Stimulated activated CD8-positive, alpha-beta memory T cell treated with anti-CD3 and anti-CD28 coated beads, Interleukin-2, amount 100 ng/mL, for 48 hours (primary cell): ENCODE measurements around the gene GRB7.
A peak's percentile ranks its signal among the peaks of the same experiment; 100 is the strongest.
"Not testable (repeated sequence)": the region's sequence is repeated elsewhere in the genome, so short reads cannot be mapped to it uniquely, and the experiment has no call there.

Experiments
- DNase-seq, 2 donors: peaks; one replicate each; pipeline ENCODE4 v3.0.0-alpha.2; 2020; ENCODE audit warnings: low read depth in 2 of 2

Gene GRB7

GRCh38 chr17:39709319-39709997 lies 28.3 kb upstream of the GRB7 start:
- DNase-seq = no peak

GRCh38 chr17:39709998-39710964 lies 27.5 kb upstream of the GRB7 start:
- DNase-seq = no peak

- not testable (repeated sequence) for DNase-seq
Measured at GRCh38 chr17:39711071-39711470, 26.7 kb upstream of the GRB7 start.

DNA sequence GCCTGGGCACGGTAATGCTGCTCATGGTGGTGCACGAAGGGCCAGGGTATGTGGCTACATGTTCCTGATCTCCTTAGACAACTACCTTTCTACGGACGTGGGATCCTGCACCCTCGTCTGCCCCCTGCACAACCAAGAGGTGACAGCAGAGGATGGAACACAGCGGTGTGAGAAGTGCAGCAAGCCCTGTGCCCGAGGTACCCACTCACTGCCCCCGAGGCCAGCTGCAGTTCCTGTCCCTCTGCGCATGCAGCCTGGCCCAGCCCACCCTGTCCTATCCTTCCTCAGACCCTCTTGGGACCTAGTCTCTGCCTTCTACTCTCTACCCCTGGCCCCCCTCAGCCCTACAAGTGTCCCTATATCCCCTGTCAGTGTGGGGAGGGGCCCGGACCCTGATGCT lies 25.9 kb upstream of the GRB7 start:
- no peak for DNase-seq

DNA sequence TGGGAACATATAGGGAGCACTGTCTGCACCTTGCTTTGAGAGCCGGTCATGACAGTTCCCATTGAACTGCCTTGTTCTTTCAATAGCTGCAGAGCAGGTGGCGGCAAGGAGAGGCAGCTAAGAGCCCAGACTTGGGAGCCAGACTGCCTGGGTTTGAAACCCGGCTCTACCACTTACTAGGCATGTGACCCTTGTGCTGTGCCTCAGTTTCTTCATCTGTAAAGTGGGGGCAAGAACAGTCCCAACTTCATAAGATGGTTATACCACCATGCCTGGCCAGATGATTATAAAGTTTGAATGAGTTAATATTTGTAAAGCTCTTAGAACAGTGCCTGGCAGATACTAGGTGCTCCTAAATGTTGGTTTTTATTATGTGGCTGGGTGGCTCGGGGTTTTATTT lies 23.5 kb upstream of the GRB7 start:
- DNase-seq = no peak

DNA sequence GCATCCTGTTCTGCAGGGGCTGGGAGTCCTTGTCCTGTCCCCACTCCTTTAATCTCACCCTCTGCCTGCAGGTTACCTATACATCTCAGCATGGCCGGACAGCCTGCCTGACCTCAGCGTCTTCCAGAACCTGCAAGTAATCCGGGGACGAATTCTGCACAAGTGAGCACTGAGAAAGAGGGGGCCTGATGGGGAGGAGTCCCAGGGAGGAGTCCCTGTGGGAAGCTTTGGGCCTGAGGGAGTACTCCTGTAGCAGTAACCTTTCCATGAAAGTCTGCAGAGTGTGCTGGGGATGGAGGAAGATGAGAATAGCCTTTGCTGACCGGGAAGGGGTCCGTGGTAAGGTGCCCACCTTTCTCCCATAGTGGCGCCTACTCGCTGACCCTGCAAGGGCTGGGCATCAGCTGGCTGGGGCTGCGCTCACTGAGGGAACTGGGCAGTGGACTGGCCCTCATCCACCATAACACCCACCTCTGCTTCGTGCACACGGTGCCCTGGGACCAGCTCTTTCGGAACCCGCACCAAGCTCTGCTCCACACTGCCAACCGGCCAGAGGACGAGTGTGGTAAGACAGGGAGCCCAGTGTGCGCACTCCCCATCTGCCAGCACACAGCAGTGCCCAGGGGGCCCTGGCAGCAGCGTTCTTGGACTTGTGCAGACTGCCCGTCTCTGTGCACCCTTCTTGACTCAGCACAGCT lies 22.2 kb upstream of the GRB7 start:
- DNase-seq = no peak

DNA sequence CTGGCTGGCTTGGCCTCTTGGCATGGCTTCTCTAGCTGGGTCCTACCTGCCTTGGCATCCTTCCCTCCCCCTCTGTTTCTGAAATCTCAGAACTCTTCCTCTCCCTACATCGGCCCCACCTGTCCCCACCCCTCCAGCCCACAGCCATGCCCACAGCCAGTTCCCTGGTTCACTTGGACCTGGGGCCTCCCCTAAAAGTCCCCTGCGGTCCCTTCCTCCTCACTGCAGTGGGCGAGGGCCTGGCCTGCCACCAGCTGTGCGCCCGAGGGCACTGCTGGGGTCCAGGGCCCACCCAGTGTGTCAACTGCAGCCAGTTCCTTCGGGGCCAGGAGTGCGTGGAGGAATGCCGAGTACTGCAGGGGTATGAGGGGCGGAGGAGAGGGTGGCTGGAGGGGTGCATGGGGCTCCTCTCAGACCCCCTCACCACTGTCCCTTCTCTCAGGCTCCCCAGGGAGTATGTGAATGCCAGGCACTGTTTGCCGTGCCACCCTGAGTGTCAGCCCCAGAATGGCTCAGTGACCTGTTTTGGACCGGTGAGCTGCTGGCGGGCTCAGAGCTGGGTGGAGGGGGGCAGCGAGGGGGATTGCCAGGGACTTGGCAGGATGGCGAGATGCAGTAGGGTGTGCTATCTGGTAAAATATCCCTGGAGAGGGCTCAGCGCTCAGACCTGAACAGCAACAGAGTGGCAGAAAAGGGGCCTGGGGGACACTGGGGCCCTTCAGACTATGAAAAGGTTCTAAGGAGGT lies 21.5 kb upstream of the GRB7 start:
- no peak for DNase-seq

DNA sequence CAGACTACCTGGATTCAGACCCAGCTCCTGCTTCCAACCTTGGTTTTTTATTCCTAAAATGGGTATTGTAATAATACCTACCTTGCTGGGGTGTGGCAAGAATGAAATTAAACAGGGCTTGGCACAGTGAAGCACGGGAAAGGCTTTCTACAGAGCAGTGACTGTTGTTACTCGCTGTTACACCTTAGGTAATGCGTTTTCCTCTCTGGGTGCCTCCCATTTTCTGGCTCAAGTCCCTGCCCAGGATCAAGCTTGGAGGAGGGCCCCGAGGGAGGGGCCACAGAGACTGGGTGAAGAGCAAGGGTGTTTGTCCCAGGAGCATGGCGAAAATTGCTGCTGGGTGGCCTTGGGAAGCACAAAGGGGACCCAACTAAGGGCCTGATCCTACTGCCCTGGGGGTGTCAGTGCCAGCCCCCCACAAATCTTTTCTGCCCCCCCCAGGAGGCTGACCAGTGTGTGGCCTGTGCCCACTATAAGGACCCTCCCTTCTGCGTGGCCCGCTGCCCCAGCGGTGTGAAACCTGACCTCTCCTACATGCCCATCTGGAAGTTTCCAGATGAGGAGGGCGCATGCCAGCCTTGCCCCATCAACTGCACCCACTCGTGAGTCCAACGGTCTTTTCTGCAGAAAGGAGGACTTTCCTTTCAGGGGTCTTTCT lies 20.7 kb upstream of the GRB7 start:
- no peak for DNase-seq

DNA sequence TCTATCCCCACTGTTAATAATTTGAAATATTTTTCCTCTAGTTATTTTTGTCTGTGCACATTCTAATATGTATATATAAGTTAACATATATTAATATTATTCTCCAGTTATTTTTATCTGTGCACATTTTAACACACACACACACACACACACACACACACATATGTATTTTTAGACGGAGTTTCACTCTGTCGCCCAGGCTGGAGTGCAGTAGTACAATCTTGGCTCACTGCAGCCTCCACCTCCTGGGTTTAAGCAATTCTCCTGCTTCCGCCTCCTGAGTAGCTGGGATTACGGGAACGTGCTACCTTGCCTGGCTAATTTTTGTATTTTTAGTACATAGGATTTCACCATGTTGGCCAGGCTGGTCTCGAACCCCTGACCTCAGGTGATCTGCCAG lies 20.1 kb upstream of the GRB7 start:
- DNase-seq = no peak

- no peak for DNase-seq
Measured at GRCh38 chr17:39719563-39720355, 18.0 kb upstream of the GRB7 start.

- no peak for DNase-seq
Measured at GRCh38 chr17:39722104-39722503, 15.6 kb upstream of the GRB7 start.

DNA sequence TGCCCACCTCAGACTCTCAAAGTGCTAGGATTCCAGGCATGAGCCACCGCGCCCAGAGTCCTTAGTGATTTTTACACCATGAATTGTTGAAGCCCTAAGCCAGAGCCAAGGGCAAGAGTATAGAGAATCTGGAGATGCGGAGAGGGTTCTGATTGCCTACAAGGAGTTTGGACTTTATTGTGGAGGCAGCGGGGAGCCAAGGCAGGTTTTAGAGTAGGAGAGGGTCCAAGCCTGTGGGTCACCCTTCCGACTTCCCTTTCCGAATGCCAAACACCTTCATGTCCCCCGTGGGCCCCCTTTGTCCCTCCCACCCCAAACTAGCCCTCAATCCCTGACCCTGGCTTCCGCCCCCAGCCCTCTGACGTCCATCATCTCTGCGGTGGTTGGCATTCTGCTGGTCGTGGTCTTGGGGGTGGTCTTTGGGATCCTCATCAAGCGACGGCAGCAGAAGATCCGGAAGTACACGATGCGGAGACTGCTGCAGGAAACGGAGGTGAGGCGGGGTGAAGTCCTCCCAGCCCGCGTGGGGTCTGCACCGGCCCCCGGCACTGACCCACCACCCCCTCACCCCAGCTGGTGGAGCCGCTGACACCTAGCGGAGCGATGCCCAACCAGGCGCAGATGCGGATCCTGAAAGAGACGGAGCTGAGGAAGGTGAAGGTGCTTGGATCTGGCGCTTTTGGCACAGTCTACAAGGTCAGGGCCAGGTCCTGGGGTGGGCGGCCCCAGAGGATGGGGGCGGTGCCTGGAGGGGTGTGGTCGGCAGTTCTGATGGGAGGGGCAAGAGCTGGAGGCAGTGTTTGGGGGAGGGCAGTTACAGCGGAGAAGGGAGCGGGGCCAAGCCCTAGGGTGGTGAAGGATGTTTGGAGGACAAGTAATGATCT lies 14.5 kb upstream of the GRB7 start:
- peak in 1 of 2 donors; percentile 26 for DNase-seq

DNA sequence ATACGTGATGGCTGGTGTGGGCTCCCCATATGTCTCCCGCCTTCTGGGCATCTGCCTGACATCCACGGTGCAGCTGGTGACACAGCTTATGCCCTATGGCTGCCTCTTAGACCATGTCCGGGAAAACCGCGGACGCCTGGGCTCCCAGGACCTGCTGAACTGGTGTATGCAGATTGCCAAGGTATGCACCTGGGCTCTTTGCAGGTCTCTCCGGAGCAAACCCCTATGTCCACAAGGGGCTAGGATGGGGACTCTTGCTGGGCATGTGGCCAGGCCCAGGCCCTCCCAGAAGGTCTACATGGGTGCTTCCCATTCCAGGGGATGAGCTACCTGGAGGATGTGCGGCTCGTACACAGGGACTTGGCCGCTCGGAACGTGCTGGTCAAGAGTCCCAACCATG lies 13.0 kb upstream of the GRB7 start:
- no peak for DNase-seq

- DNase-seq = not testable (repeated sequence)
Measured at GRCh38 chr17:39725923-39726322, 11.8 kb upstream of the GRB7 start.

DNA sequence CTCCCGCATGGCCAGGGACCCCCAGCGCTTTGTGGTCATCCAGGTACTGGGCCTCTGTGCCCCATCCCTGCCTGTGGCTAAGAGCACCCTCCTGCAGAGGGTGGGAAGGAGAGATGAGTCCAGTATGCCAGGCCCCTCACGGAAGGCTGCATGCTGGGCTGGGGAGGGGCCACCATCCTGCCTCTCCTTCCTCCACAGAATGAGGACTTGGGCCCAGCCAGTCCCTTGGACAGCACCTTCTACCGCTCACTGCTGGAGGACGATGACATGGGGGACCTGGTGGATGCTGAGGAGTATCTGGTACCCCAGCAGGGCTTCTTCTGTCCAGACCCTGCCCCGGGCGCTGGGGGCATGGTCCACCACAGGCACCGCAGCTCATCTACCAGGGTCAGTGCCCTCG lies 11.1 kb upstream of the GRB7 start:
- DNase-seq = no peak

- DNase-seq = no peak
Measured at GRCh38 chr17:39727556-39727955, 10.2 kb upstream of the GRB7 start.

- DNase-seq = no peak
Measured at GRCh38 chr17:39729280-39729851, 8.4 kb upstream of the GRB7 start.

DNA sequence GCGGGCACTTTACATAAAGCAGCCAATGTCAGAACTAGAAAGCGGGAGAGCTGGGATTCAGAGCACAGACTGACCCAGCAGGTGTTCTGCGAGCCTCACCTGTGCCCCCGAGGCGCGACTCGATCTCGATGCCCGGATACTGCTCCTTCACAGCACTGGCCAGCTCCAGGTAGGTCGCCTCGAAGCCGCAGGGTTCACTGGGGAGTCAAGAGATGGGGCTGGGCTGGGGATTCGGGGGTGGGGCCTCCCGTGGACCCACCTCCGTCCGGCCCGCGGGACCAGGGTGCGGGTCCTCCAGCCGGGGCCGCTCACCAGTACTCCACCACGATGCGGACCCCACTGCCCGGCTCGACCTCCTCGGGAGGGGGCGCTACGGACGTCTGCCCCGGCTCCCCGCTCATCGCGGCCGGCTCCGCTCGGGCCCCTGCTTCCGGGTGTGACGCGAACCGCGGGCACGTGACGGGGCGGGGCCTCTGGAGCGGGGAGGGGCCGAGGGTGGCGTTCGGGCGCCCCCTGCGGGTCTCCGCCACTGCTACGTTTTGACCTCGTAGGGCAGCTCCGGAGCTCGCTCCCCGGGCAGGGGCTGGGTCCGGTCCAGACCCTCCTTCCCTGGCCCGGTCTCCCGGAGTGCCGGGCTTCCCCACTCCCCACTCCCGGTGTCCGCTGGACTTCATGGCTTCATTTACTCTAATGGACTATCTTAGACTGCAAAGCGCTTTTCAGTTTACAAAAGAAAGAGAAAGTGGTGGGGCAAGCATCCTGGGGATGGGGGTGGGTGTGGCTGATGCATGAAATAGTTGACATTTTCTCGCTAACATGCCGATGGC lies 7.4 kb upstream of the GRB7 start, which contains the start of gene MIEN1:
Gene MIEN1, minus strand, starts transcription at position 438 of the 827 bp plus-strand sequence. Its CDS starts 37 bp downstream, at position 401.
- DNase-seq = peak; percentile 91 to 95
